Suppressor macrophage treated with lipopolysaccharide for 1 hour (primary cell): Measurements from ENCODE around the gene TEKT1.

Experiments used
- DNase-seq, 3 donors: peaks; one replicate each; pipeline ENCODE4 v3.0.0-alpha.2; 2020 to 2022

TEKT1 gene

DNA sequence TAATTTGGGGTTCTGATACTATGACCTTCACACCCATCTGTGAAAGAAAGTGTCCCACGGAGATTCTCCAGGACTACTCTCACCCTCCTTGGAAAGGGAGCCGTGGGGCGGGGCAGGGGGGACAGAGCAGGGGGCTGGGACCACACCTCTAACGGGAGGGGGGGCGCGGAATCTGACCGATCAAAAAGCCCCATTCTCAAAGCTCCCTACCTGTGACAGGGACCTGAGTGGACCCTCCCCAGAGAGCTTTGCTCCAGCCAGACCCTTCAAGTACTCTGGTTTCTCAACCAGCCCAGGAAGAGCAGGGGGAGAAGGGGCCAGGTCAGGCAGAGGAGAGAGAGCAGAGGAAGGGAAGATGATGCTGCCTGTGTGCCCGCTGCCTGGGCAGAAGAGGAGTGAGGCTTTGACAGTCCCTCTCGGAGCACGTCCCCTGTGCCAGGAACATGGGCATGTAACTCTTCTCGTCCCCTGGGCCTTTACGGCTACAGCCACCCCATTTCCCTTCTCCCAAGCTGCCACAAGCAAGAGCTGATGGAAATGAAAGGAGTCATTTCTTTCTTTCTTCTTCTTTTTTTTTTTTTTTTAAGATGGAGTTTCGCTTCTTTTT is 75.0 kb downstream of the TEKT1 start:
- peak; percentile 24 to 55 (median 54) for DNase-seq

DNA sequence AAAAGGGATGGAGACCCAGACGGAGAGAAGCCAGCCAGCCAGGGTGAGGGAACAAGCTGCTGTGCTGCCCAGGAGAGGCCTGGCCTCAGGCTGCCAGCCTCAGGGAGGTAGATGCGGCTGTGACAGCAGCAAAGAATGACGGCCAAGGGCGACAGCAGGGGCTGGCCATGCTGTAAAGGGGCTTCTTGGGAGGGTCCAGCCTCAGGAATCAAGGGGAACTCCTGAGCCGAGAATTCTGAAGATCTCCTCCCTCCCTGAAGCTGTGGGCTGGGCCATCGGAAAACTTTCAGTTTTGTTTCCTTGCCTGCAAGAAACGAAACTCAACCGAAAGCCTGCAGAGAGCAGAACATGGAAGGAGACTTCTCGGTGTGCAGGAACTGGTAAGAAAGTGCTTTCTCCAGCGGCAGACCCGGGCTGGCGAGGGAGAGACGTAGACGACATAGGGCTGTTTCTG is 75.8 kb downstream of the TEKT1 start, which contains the start of gene XAF1:
Gene XAF1, plus strand, starts transcription at position 316 of the 454 bp plus-strand sequence. Its CDS starts 33 bp downstream, at position 349.
- peak; percentile 91 to 95 (median 92) for DNase-seq

DNA sequence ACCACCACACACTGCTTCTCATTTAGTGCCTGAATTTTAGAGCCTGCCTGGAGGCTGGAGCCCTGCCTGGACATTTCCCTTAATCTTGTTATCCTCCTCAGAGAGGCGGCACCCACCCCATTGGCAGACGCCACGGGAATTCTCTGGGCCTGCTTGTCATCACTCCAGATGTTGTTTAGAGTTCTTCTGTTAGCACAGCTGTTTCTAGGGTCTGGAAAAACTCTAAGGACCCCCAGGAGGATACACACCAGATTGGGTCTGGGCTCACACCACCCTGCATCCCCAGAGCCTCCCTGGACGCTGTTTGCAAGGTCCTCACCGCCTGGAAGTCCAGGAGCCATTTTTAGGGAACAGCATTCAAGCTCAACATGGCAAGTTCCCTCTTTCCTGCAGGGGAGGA is 76.2 kb downstream of the TEKT1 start:
- peak in 1 of 3 donors; percentile 26 for DNase-seq

DNA sequence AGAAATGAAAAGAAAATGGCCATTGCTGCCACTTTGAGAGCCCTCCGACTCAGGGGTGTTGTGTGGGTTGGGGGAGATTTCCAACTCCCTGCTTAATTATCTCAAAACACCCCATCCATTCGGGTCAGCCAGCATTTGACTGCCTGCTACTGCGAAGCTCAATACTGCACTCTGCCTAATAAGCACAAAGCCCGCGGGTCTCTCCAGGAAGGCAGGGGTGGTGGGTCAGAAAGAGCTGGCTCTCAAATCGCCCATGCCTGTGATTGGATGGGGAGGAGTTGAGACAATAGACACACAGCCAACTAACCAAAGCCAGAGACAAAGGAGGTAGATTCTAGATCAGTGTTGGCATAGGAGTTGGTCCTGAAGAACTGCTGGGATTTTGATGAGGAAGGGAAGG is 78.0 kb downstream of the TEKT1 start:
- DNase-seq = no peak

DNA sequence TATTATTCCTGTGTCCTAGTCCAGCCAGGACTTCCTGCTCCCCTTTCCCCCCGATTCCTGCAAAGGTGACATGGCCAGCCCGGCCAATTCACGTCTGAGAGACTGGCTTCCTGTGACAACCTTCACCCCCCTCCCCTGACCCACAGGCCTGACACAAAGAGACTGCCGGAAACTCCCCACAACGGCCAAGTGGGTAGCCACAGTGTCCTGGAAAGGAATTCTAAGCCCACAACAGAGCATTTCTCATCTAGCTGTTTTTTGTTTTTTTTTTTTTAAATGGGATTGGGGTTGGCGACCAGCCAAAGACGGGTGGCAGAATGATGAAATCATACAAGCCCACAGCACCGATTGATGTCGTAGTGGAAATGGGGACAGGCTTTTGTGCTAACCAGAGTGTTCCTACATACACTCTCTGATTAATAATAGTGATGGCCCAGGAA is 78.5 kb downstream of the TEKT1 start:
- peak; percentile 69 to 78 (median 72) for DNase-seq

DNA sequence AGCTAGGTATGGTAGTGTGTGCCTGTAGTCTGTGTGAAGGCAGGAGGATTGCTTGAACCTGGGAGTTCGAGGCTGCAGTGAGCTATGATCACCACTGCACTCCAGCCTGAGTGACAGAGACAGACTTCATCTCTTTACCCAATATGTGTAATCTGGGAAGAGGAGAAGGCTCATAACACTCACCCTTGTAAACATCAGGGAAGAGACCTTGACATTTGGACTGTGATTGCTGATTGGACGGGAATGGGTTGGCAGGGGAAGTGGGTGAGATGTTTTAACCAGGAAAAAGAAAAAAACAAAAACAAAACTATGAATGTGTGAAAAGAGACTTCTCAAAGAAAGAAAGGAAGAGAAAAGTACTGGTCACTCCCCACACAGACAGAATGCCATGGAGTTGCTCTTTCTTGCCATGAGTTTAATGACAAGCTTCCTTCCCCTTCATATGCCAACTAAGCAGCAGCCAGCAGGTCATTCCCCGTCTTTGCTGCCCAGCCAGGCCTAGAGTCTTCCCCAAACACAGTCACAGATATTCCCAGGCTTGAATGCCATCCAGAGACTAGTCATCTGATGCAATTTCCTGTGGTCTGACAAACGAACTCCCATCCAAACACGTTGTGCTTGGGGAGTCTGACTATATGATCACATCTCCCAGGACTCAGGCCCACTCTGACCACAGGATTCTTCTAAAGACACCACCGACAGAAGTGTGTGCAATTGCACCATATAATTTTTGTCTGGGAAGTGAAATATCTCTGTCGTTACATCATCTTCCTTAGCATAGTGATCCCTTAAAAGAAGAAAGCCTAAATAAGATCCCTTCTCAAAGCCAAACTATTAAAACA is 79.2 kb downstream of the TEKT1 start:
- peak; percentile 88 to 97 (median 92) for DNase-seq

DNA sequence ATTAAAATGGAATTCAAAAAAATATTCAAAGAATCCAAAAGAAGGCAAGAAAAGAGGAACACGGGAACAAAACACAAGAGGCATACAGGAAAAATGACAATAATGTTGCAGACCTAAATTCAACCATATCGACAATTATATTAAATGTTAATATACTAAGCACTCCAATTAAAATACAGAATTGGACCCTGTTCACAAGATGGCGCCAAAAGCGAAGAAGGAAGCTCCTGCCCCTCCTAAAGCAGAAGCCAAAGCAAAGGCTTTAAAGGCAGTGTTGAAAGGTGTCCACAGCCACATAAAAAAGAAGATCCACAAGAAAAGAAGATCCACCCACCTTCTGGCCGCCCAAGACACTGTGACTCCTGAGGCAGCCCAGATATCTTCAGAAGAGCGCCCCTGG is 82.0 kb downstream of the TEKT1 start:
- DNase-seq = peak; percentile 29 to 40 (median 38)

DNA sequence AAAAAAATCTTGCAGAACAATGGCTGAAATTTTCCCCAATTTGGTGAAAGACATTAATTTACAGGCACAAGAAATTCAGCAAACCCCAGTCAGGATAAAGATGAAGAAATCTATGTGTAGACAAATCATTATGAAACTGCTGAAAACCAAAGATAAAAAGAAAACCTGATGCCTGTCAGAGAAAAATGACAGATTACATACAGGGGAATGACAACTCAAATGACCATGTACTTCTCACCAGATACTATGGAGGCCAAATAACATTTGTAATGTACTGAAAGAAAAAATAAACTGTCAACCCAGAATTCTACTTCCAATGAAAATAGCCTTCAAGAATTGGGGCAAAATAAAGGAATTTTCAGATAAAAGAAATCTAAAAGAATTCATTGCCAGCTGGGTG is 82.9 kb downstream of the TEKT1 start:
- no peak for DNase-seq
